IMR-90 (cell line): ENCODE measurements around the gene KCNK3. TPM values are rescaled to one million over a fixed set of nuclear protein-coding genes. Genes with fewer than 3 reads are reported as not detected.

Experiments used
- ATAC-seq: fragments of 200-7000 bp; cut with Tn5 transposase; 2 replicates; pipeline ENCODE4 v1.9.1; 2020; ENCODE audit warnings: low read depth, mild to moderate bottlenecking, moderate library complexity
- BruUV-seq: library from RNA; stranded (reverse); fragments of 400-500 nt; replicated peaks from 2 replicates; lab custom pipeline; 2021; lab: Mats Ljungman, UMichigan
- CTCF ChIA-PET: fragments of 300-600 bp; formaldehyde crosslinking; extraction: SDS; loops from one replicate; lab custom pipeline; 2021; ENCODE audit warnings: antibody characterized with exemption; lab: Yijun Ruan, JAX
- POLR2A ChIA-PET: fragments of 300-600 bp; sonication (Branson Sonifier 250); formaldehyde crosslinking; loops from one replicate; lab custom pipeline; 2022; ENCODE audit warnings: antibody characterized with exemption; ENCODE audit not compliant: unreplicated experiment; lab: Charles Lee
- DNase-seq: peaks from one replicate; pipeline ENCODE4 v3.0.0; 2013
- H2AFZ ChIP-seq: replicated peaks from 2 replicates; pipeline ENCODE3; 2013; ENCODE audit warnings: low read length, mild to moderate bottlenecking; ENCODE audit not compliant: poor library complexity
- H2AK5ac ChIP-seq: 2 replicates; pipeline ENCODE4 v1.6.1; 2013; ENCODE audit warnings: low read depth, low read length, inconsistent platforms
- H2AK9ac ChIP-seq: replicated peaks from 2 replicates; pipeline ENCODE3; 2013; ENCODE audit warnings: mild to moderate bottlenecking, low read depth, low read length, moderate library complexity; ENCODE audit not compliant: poor library complexity
- H2BK120ac ChIP-seq: 2 replicates; pipeline ENCODE4 v1.6.1; 2013; ENCODE audit warnings: low read depth, low read length, inconsistent platforms
- H2BK15ac ChIP-seq: 3 replicates; pipeline ENCODE4 v1.6.1; 2013; ENCODE audit warnings: low read depth, low read length, inconsistent platforms
- H2BK20ac ChIP-seq: 2 replicates; pipeline ENCODE4 v1.6.1; 2013; ENCODE audit warnings: low read depth, mild to moderate bottlenecking, inconsistent platforms, low read length, moderate library complexity
- H2BK5ac ChIP-seq: 2 replicates; pipeline ENCODE4 v1.6.1; 2013; ENCODE audit warnings: mild to moderate bottlenecking, low read depth, low read length, inconsistent platforms; ENCODE audit not compliant: poor library complexity, severe bottlenecking
- H3K14ac ChIP-seq: replicated peaks from 2 replicates; pipeline ENCODE4 v1.6.1; 2013; ENCODE audit warnings: low read depth, low read length, inconsistent platforms
- H3K18ac ChIP-seq: 2 replicates; pipeline ENCODE4 v1.6.1; 2013; ENCODE audit warnings: low read depth, low read length, control low read depth
- H3K23ac ChIP-seq: 2 replicates; pipeline ENCODE4 v1.6.1; 2013; ENCODE audit warnings: low read depth, low read length, inconsistent platforms
- H3K27ac ChIP-seq: 2 replicates; pipeline ENCODE4 v1.5.1; 2013; ENCODE audit warnings: mild to moderate bottlenecking, control low read depth, low read length; ENCODE audit not compliant: insufficient read depth
- H3K27me3 ChIP-seq: 2 replicates; pipeline ENCODE4 v1.6.1; 2013; ENCODE audit warnings: low read length; ENCODE audit not compliant: control insufficient read depth, insufficient read depth
- H3K36me3 ChIP-seq: 2 replicates; pipeline ENCODE4 v1.6.1; 2013; ENCODE audit warnings: low read length, mixed read lengths; ENCODE audit not compliant: control insufficient read depth, insufficient read depth
- H3K4ac ChIP-seq: 2 replicates; pipeline ENCODE4 v1.6.1; 2013; ENCODE audit warnings: low read depth, low read length, inconsistent platforms
- H3K4me1 ChIP-seq: 2 replicates; pipeline ENCODE4 v1.6.1; 2013; ENCODE audit warnings: low read length, mixed read lengths; ENCODE audit not compliant: control insufficient read depth, insufficient read depth
- H3K4me2 ChIP-seq: 2 replicates; pipeline ENCODE4 v1.6.1; 2013; ENCODE audit warnings: low read depth, mild to moderate bottlenecking, control low read depth, low read length, moderate library complexity
- H3K4me3 ChIP-seq: 2 replicates; pipeline ENCODE4 v1.5.1; 2013; ENCODE audit warnings: low read depth, mild to moderate bottlenecking, control low read depth, low read length, moderate library complexity; ENCODE audit not compliant: insufficient read depth
- H3K56ac ChIP-seq: 2 replicates; pipeline ENCODE4 v1.6.1; 2013; ENCODE audit warnings: low read length, inconsistent platforms; ENCODE audit not compliant: insufficient read depth; ENCODE audit errors: extremely low read depth
- H3K79me1 ChIP-seq, 2 experiments: 2 replicates each; pipeline ENCODE4 v1.6.1; 2013; ENCODE audit warnings: low read length in 2 of 2, inconsistent platforms in 1 of 2, low read depth in 1 of 2
- H3K9ac ChIP-seq: 2 replicates; pipeline ENCODE4 v1.6.1; 2013; ENCODE audit warnings: low read depth, low read length, control low read depth
- H3K9me1 ChIP-seq: 2 replicates; pipeline ENCODE4 v1.6.1; 2013; ENCODE audit warnings: low read length, inconsistent platforms; ENCODE audit not compliant: insufficient read depth
- H3K9me3 ChIP-seq: 2 replicates; pipeline ENCODE4 v1.6.1; 2013; ENCODE audit warnings: low read length; ENCODE audit not compliant: control insufficient read depth, insufficient read depth
- H4K20me1 ChIP-seq: 2 replicates; pipeline ENCODE4 v1.6.1; 2013; ENCODE audit warnings: low read length, inconsistent platforms; ENCODE audit not compliant: insufficient read depth
- H4K5ac ChIP-seq: 2 replicates; pipeline ENCODE4 v1.6.1; 2013; ENCODE audit warnings: mild to moderate bottlenecking, low read depth, low read length, control low read depth
- H4K8ac ChIP-seq, 2 experiments: 2 replicates each; pipeline ENCODE4 v1.6.1; 2013; ENCODE audit warnings: low read depth in 2 of 2, low read length in 2 of 2, control low read depth in 1 of 2, inconsistent platforms in 1 of 2
- H4K91ac ChIP-seq: 2 replicates; pipeline ENCODE4 v1.6.1; 2013; ENCODE audit warnings: low read depth, low read length, inconsistent platforms; ENCODE audit not compliant: insufficient read depth
- CHD1 ChIP-seq: IDR thresholded peaks from 2 replicates; pipeline ENCODE4 v1.6.1; 2012; ENCODE audit warnings: low read depth, low read length, improper control_type of control experiment
- WGBS, 2 experiments: methylation state at CpG; one replicate each; pipeline versions ENCODE4 v1.1.5 to v1.1.7; 2013; ENCODE audit warnings: missing lambda C conversion rate in 2 of 2; ENCODE audit not compliant: insufficient read length in 1 of 2; ENCODE audit errors: extremely low coverage in 2 of 2; 5-methylcytosine and 5-hydroxymethylcytosine counted together
- dilution Hi-C: fragments of 300-500 bp; cut with HindIII; formaldehyde crosslinking; loops from one replicate; pipeline ENCODE4 v1.14.3; 2018; ENCODE audit warnings: low sequenced_read_pairs; ENCODE audit not compliant: unreplicated experiment
- in situ Hi-C: fragments of 300-500 bp; cut with MboI; formaldehyde crosslinking; loops from 3 replicates; pipeline ENCODE4 v1.14.3; 2019; ENCODE audit warnings: low sequenced_read_pairs, inconsistent platforms, mixed read lengths
- intact Hi-C: fragments of 100-400 bp; cut with micrococcal nuclease; formaldehyde crosslinking; loops from 2 replicates; pipeline ENCODE4 v1.10.0; 2022
- polyA plus RNA-seq, 3 experiments: library from polyadenylated mRNA; depleted of rRNA; stranded (reverse); fragments of >200 nt; gene quantifications; 2 replicates each; pipeline ENCODE4 v1.2.3, GENCODE V29; 2012; ENCODE audit warnings: low replicate concordance in 1 of 3
- total RNA-seq: library from RNA; depleted of rRNA; stranded (reverse); fragments of >200 nt; gene quantifications from 2 replicates; pipeline ENCODE4 v1.2.3, GENCODE V29; 2012

Gene KCNK3
- total and polyA plus RNA-seq, 2 of the 4 experiments (the other 2 are of a cell fraction), result under 0.01 to 0.03 TPM

DNA sequence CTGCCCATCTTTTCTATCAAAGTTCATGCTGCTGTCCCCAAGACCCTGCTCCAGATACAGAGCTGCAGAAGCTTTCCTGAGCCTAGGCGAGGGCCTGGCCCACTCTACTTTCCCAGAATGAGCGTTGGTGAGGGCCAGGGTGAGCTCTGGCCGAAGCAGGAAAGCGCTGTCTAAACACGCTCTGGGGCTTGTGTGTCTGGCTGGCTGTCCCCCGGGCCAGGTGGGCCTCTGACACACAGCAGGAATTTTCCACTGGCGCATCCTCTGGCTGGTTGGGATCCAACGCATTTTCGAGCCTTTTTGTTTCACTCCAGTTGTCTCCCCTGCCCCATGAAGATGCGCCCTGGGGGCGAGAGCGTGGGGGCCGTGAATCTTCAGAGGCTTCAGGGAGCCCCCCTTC is 17.8 kb upstream of the KCNK3 start:
- ChIA-PET POLR2A (no interaction called here), CTCF (no interaction called here)
- H4K8ac ChIP-seq, result no peak overlapping the region
- TF ChIP-seq CHD1, result no peak
- no peak overlapping the region for H2BK20ac ChIP-seq
- H4K20me1 ChIP-seq, result no peaks in the 10 kb centered on the region
- H2AFZ ChIP-seq, result no peak overlapping the region
- H4K91ac ChIP-seq, result no peak overlapping the region
- ATAC-seq (no peak), DNase-seq (no peak)
- H3K9me1 ChIP-seq, result no peaks in the 10 kb centered on the region
- no peaks in the 10 kb centered on the region for H3K36me3 ChIP-seq
- no peak overlapping the region for H4K5ac ChIP-seq
- H3K9ac ChIP-seq, result no peak overlapping the region
- no peak overlapping the region for H3K14ac ChIP-seq
- no peaks in the 10 kb centered on the region for H3K79me1 ChIP-seq
- no peaks in the 10 kb centered on the region for H3K4me1 ChIP-seq
- peaks cover 60% of the 10 kb centered on the region for H3K27me3 ChIP-seq
- no peak overlapping the region for H2AK9ac ChIP-seq
- intact Hi-C loops, result no loop called here
- dilution Hi-C loops, result no loop called here
- H3K4me2 ChIP-seq, result no peak overlapping the region
- H2BK5ac ChIP-seq, result no peak overlapping the region
- in situ Hi-C loops, result no loop called here
- H2BK15ac ChIP-seq, result no peak overlapping the region
- H3K27ac ChIP-seq, result no peak overlapping the region
- H3K9me3 ChIP-seq, result peaks cover 4% of the 10 kb centered on the region; the same call in 1 of the 2 replicates
- no TSS peak for BruUV-seq
- no peak overlapping the region for H3K56ac ChIP-seq
- no peak overlapping the region for H3K4me3 ChIP-seq
- H2BK120ac ChIP-seq, result no peak overlapping the region
- H3K23ac ChIP-seq, result no peak overlapping the region
- no peak overlapping the region for H2AK5ac ChIP-seq
- WGBS, 2 experiments, result 50% methylated on average over 4 of the region's 13 CpGs; no CpG with 5 or more reads in 1 of the 2 experiments
- H3K18ac ChIP-seq, result no peak overlapping the region
- no peak overlapping the region for H3K4ac ChIP-seq
